NCI-H1105 (cell line): ENCODE results near the gene METRNL.
"Not testable (repeated sequence)": the region's sequence is repeated elsewhere in the genome, so short reads cannot be mapped to it uniquely, and the experiment has no call there.

Experiments
- DNase-seq: peaks from one replicate; lab custom pipeline; 2025; lab: John Stamatoyannopoulos, UW

METRNL gene

DNA sequence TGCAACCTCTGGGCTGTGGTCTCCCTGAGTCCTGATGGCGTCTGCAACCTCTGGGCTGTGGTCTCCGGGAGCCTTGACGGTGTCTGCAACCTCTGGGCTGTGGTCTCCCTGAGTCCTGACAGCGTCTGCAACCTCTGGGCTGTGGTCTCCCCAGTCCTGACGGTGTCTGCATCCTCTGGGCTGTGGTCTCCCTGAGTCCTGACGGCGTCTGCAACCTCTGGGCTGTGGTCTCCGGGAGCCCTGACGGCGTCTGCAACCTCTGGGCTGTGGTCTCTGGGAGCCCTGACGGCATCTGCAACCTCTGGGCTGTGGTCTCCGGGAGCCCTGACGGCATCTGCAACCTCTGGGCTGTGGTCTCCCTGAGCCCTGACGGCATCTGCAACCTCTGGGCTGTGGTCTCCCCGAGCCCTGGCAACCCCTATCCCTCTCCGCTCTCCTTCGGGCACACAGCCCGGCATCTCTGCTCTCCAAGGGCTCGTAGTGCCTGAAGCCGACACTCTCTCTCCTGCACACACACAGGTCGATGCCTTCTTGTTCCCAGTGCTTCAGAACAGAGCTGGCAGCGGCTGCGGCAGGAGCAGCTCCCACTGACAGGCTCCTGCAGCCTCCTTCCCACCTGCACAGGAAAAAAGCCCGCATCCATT is 45.6 kb downstream of the METRNL start:
- DNase-seq: no peak

DNA sequence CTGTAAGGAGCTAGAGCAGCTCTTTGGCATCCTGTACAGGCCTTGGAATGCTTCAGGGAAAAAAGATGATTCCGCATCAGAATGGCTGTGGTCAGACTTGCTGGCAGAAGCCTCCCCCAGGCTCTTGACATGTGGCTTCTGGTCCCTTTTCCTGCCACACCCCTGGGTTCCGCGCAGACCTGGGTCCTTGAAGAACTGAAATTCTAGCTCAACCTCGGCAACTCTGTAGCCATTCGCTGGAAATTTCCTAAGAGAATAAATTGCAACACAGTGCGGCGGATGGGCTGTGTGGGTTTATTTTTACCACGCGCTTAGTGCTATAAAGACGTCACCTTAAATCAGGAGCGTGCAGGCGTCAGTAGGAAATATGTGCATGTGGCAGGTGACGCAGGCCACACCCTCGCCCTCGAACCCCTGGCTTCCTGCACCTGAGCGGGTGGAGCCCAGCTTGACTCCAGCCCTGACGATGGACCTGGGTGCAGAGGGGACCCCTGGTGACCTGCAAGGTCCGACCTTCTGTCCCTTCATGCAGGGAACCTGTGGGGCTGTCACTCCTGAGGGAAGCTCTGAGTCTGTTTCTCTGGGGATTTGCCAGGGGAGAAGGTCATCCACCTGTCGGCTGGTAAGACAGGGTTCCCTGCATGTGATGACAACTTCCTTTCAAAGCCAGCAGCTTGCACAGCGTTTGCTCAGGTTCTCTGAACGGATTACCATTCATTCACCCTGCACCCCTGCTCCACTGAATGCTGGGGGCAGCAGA is 46.3 kb downstream of the METRNL start:
- DNase-seq: no peak

DNA sequence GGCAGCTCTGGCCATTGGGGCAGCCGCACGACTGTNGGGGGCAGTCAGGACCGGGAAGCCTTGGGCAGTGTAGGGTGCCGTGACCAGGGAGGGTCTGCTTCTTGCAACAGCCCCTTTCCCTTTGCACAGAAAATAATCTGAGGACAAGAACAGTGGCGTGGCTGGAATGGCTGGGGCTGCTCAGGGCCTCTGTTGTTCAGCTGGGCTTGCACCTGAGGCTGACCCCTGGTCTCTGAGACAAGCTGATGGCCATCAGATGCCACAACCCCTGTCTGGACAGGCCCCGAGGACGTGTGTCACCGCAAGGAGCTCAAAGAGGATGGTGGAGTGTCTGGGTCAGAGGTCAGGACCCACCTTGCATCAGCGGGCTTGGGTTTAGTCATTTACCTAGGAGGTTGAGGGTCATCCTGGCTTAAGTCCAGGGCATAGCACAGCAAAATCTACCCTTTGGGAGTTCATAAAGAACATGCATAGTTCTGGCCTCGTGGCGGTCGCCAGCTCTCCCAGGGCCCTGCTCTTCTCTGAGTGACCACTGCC is 46.9 kb downstream of the METRNL start:
- DNase-seq: no peak

DNA sequence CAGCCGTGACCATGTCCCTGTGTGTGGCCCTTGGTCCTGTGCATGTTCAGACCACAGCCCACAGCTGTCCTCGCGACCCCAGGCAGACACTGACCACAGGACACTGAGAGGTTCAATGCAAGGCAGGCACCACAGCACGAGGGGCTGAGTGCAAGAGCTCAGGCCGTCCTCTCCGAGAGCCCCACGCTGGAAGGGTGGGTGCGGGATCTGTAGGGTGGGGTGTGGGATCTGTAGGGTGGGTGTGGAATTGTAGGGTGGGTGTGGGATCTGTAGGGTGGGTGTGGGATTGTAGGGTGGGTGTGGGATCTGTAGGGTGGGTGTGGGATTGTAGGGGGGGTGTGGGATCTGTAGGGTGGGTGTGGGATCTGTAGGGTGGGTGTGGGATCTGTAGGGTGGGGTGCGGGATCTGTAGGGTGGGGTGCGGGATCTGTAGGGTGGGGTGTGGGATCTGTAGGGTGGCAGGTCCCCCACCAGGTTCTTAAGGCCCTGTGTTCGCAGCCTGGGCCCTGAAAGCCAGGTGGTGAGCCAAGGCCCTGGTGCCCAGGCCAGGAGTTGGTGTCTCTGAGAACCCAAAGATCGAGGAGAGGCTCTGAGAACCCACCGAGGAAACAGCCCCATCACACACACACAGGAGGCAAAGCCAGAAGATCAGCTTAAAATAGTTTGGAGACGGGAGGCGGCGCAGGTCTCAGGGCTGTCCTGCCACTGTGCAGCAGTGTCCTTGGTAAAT is 48.2 kb downstream of the METRNL start:
- no peak for DNase-seq

DNA sequence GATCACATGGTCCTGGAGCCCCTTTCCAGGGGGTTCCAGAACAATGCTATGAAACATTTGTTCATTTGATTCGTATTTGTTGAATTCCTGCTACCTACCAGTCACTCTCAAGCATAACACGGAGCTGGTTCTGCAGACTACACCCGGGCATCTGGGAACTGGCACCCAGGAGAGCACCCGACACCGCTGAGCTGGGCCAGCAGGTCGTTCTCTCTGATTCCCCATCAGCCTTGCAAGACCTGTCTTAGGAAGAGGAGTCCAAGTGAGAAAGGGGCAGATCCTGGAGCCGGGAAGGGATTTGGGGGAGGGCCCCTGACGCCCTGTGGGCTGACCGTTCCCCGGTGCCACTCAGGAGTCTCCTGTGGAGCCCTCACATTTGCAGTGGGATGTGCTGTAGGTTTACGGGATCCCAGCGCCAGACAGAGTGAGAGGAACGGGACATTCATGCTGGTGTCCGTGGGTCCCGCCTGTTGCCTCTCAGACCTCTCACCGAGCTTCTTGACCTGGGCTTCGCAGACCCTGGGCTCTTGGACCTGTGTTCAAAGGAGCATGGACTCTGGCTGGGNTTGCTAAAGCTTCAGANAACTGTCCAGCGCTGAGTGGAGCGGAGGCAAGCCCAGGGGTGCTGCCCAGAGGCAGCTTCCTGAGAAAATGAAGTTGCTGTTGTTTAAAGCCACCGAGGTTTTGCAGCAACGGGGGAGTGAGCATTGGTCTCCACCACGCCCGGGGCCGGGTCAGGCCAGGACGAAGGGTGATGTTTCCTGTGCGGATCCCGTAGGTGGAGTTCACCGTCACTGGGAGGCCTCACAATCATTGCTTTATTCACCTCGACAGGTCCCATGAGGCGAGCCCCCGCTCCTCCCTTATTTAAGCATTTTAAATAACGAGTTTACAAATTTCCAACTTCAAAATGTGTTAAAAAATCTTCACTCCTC is 49.2 kb downstream of the METRNL start:
- DNase-seq: no peak

DNA sequence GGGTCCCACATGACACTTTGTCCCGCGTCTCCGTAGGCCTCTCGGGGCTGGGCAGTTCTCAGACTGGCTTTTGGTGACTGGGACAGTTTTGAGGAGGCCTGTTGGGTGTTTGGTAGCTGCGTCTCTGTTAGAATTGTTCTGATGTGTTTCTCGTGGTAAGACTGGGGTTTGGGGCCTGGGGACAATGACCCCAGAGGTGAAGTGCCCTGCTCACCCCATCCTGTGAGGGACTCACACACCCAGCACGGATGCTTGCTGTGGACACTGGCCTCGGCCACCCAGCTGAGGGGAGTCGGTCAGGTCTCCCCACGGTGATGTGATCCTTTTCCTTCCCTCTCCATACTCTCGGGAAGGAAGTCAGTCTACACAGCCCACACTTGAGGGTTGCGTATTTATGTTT is 50.3 kb downstream of the METRNL start:
- no peak for DNase-seq

DNA sequence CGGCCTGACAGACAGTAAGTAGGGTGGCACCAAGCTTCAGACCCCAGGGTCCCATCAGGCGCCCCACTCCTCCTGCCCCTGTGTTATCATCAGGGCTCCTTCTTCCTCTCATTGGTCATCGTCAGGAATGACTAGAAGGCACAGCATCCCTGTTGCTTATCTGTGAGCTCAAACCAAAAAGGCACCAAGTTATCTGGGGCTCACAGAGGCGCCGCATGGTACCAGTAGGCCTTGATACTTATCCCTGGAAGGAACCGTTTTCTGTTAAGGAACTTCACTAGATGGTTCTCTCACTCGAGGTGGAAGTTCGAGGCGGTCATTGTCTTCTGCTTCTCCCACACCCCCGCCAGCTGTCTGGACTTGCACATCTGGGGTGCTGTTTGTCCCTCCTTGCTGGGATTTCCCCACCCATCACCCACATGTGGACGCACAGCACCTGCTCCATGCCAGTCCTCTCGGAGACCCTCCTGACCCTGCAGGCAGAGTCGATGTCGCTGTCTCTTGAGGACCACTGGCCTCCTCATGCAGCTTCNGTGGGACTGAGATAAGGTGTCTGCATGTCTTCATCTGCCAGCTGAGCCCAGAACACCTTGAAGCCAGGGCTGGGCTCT is 52.1 kb downstream of the METRNL start:
- no peak for DNase-seq

DNA sequence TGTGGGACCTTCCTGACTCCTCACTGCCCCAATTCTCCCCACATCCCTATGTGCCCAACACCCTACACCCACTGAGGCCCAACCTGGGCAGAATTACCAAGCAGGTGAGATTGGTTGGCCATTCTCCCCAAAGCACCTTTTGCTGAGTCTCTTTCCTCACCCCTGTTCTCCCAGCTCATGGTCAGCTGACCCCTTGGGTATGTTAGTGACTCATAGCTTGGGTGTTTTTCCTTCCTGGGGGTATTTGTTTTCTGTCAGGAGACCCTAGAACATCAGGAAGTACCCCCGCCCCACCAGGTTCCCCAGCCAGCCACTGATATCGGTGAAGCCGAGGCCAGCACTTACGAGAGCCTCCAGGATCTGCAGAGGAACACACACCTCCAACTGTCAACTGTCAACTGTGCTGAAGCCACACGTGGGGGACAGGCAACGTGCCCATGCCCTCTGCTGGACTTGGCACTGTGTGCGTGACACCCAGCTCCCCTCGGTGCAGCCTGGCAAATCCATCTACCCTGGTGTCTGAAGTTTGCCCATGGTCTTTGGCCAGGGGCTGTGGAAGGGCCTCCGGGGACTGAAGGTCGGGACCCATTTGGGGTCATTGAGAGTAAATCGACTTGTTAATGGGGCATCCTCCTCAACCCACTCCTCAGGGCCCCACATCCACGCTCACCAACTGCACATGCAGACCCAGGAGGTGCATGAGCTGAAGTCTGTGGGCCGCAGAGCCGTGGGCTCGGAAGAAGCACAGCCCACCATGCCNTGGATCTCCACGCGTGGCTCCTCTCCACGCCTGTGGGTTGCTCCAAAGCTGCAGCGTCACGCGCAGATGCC is 53.1 kb downstream of the METRNL start:
- no peak for DNase-seq

DNA sequence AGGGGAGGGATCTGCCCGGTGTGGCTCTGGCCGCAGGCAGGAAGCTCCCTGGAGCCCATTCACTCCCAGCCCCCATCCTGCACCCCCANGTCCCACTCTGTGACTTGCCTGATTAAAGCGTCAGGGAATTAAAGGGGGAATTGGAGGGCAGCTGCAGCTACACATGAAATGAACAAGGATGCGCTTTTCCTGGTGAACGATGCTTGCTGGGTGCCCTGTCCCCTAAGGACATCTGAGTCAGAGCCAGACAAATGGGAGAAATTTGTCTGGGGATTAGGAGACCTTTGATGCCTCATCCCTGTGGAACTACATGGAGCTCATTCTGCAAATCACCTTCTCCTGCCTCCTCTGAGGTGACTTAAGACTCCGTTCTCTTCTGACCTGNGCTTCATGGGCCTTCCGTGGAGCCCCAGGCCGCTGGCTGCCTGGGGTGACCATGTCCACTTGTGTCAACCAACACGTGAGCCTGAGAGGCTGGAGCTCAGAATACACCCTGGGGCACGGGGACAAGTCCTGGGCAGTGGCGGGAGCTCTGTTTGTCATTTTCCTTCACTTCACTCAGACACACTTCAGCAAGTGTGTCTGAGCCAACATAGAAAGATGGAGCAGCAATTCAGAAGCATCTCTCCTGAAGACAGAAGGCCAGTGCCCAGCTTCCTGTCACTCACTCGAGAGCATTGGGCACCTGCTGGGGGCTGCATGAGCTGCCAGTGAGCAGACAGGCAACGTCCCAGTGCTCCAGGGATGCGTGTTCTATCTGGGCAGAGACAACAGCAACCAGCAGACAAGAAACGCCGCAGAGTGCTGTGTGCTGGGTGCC is 54.1 kb downstream of the METRNL start:
- DNase-seq: no peak

DNA sequence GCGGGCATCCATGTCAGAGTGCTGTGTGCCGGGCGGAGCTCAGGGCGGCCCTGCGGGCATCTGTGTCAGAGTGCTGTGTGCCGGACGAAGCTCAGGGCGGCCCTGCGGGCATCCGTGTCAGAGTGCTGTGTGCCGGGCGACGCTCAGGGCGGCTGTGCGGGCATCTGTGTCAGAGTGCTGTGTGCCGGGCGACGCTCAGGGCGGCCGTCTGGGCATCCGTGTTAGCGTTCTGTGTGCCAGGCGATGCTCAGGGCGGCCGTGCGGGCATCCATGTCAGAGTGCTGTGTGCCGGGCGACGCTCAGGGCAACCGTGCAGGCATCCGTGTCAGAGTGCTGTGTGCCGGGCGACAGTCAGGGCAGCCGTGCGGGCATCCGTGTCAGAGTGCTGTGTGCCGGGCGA is 55.0 kb downstream of the METRNL start:
- not testable (repeated sequence) for DNase-seq

DNA sequence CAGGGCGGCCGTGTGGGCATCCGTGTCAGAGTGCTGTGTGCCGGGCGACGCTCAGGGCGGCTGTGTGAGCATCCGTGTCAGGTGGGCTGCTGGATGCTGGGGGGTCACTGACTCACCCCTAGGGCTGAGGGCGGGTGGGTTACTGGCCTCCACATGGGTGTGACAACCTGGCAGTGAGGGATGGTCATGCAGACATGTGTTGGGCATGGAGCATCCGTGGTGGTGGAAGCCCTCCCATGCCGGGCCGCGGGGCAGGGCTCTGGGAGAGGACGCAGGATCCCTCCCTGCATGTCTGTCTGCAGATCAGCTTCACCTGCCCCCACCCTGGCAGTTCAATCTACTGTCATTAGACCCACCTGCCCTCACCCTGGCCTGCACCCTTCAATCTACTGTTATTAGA is 56.3 kb downstream of the METRNL start:
- DNase-seq: no peak

DNA sequence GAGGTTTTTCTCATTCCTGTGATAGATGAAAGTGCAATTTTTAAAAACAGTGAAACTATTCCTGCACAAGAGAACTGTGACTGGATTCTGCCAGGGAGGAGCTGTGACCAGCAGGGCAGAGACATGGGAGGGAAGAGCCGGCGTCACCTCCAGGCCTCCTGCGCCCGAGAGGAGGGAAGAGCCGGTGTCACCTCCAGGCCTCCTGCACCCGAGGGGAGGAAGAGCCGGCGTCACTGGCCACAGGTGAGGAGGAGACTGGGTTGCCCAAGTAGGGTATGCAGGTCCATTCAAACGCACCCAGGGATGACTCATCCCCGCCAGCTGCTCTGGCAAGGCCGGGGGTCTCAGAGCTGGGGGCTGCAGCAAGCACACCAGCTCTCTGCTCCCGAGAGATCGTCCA is 56.7 kb downstream of the METRNL start:
- no peak for DNase-seq

DNA sequence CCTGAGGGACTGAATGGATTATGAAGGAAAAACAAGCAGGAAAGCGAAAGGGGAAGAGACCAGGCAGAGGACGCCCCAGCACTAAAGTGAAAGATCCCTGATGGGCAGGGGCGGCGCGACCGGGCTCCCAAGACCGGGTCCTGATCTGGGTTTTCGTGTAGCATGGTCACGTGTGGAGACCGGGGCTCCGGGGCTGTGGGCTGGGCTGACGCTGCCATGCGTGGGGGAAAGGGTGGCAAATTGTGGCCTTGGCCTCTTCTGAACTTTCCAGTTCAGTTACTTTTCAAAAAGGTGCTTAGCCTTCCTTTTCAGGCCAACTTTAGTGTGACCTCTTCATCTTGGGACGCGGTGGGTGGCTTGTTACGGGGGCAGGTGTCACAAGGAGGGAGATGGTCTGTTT is 57.5 kb downstream of the METRNL start:
- DNase-seq: no peak

DNA sequence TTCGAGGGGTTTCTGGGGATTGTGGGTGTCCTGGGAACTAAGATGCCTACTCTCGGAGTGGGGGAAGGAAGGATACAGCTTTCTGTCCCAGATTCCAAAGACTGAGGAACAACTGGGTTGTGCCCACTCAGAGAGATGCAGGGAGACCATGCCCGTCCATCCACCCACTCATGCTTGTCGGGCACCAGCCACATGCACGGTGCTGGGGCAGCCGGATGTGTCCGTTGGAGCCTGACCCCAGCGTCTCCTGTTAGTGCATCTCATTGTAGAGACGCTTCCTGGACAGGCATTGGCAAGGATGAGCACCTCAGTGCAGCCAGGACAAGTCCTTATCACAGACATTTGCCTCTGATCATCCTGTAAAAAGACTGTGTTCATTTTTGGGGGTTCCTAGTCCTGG is 58.1 kb downstream of the METRNL start:
- DNase-seq: no peak

DNA sequence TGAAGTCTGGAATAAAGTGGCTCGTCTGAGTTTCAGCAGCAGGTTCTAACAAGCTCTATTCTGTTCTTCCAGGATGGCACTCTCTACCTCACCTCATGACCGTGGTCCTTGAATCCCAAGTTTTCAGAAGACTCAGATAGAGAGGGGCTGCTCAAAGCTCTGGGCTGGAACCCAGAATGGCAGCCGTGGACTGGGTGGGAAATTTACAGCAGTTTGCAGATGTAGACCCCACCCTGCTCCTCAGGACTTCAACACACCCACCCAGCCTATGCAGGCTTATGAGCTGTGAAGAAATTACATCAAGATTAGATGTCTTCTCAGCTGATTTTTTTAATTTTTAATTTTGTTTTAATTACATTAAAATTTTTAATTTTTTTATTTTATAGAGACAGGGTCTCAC is 59.4 kb downstream of the METRNL start:
- DNase-seq: no peak

DNA sequence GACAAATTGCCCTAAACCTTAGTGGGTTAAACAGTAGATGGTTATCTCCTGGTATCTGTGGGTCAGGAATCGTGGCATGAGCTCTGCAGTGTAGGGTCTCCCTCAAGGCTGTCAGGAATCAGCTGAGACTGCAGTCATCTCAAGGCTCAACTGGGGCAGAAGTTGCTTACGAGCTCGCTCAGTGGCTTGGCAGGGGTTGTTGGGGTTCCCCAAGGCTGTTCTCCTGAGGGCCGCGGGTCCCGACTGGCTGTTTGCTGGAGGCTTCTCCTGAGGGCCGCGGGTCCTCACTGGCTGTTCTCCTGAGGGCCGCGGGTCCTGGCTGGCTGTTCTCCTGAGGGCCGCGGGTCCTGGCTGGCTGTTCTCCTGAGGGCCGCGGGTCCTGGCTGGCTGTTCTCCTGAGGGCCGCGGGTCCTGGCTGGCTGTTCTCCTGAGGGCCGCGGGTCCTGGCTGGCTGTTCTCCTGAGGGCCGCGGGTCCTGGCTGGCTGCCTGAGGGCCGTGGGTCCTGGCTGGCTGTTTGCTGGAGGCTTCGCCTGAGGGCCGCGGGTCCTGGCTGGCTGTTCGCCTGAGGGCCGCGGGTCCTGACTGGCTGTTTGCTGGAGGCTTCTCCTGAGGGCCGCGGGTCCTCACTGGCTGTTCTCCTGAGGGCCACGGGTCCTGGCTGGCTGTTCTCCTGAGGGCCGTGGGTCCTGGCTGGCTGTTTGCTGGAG is 60.3 kb downstream of the METRNL start:
- not testable (repeated sequence) for DNase-seq

DNA sequence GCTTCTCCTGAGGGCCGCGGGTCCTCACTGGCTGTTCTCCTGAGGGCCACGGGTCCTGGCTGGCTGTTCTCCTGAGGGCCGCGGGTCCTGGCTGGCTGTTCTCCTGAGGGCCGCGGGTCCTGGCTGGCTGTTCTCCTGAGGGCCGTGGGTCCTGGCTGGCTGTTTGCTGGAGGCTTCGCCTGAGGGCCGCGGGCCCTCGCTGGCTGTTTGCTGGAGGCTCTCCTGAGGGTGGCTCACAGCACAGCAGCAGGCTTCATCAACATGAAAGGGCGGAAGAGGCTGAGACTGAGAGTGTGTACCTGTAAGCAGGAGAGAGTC is 60.8 kb downstream of the METRNL start:
- not testable (repeated sequence) for DNase-seq

DNA sequence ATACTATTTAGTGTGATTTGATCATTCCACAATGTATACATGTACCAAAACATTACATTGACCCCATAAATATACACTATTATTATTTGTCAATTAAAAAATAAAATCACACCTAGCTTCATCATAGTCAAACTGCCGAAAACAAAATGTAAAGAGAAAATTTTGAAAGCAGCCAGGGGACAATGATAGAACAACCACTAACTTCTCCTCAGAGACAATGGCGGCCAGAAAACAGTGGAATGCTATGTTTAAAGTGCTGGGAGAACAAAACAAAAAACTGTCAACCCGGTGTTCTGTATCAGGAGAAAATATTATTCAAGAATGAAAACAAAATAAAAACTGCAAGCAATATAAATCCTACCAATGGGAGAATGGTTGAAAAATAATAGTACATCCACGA is 63.2 kb downstream of the METRNL start:
- DNase-seq: no peak

DNA sequence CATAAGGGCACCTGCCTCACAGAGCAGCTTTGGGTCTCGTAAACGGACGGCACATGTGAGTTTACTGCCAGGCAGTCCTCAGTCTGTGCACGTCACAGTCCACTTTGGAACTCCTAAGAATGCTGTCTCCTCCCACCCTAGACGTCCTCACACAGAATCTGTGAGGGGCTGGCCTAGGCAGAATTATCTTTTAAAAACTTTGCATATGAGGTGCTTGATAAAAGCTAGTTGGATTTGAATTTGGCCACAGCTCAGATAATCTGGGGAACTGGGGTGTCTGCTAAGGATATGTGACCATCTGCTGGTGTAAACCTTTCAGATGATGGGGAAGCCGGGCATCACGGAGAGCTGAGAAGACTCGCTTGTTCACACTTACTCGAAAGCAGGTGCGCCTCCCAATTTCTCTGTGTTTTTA is 64.4 kb downstream of the METRNL start:
- DNase-seq: no peak
